Measurements from ENCODE around the gene ROBO3. TPM values are rescaled to one million over a fixed set of nuclear protein-coding genes. Genes with fewer than 3 reads are reported as not detected.
A peak's percentile ranks its signal among the peaks of the same experiment; 100 is the strongest.

ROBO3 gene
- total RNA-seq, 4 donors from 2014 or later: 5.6 to 38.6 (median 17.0) TPM

DNA sequence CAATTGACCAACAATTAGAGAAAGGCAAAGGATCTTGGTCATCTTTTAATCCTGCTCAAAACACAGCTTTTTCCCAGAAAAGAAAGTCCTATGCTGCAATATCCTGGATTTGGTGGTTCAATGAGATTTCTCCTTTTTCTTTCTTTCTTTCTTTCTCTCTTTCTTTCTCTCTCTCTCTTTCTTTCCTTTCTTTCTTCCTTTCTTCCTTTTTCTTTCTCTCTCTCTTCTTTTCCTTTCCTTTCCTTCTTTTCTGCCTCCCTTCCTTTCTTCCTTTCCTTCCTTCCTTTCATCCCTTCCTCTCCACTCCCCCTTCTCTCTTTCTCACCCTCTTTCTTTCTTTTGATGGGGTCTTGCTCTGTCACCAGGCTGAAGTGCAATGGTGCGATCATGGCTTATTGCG lies 33.3 kb upstream of the ROBO3 start:
- Histone ChIP-seq H3K27me3 (no peaks in the 10 kb centered on the region), H3K4me1 (peaks cover 0 to 18% (median 5%) of the 10 kb centered on the region in 4 donors), H3K27ac (no peak overlapping the region), H3K36me3 (no peaks in the 10 kb centered on the region), H3K4me3 (no peak overlapping the region), H3K9me3 (no peaks in the 10 kb centered on the region)
- intact Hi-C loops (cut with DNase I; ENCODE audit: low total_unique reads): no loop called here
- WGBS, 2 donors (ENCODE audit: low coverage in 1 of 2): 92% methylated on average over 2 of the region's 2 CpGs; no CpG with 5 or more reads in 1 of the 2 donors
- TF ChIP-seq EP300 (IDR thresholded peaks at IDR 0.05; ENCODE audit: low read depth) (no peak), POLR2A (IDR thresholded peaks at IDR 0.05) (no peak), POLR2AphosphoS5 (IDR thresholded peaks at IDR 0.05) (no peak)
- TF ChIP-seq, protein P1, sequence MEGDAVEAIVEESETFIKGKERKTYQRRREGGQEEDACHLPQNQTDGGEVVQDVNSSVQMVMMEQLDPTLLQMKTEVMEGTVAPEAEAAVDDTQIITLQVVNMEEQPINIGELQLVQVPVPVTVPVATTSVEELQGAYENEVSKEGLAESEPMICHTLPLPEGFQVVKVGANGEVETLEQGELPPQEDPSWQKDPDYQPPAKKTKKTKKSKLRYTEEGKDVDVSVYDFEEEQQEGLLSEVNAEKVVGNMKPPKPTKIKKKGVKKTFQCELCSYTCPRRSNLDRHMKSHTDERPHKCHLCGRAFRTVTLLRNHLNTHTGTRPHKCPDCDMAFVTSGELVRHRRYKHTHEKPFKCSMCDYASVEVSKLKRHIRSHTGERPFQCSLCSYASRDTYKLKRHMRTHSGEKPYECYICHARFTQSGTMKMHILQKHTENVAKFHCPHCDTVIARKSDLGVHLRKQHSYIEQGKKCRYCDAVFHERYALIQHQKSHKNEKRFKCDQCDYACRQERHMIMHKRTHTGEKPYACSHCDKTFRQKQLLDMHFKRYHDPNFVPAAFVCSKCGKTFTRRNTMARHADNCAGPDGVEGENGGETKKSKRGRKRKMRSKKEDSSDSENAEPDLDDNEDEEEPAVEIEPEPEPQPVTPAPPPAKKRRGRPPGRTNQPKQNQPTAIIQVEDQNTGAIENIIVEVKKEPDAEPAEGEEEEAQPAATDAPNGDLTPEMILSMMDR (IDR thresholded peaks at IDR 0.05): no peak
- in situ Hi-C loops (cut with MboI; ENCODE audit: low pct_ligation_motif_present in 1 of 4, low pct_unique_long_range_greater_than_20kb in 1 of 4, low sequenced_read_pairs in 3 of 4): loop anchor here in 3 of 4 donors (10.0 to 25.0 kb wide), 4 partner anchors 67 to 420 kb away; partner anchors contain the start of genes SIAE (in 2 of the 3), SPA17 (in 2 of the 3), ESAM (in 1 of the 3) and OR8B4 (in 1 of the 3)
- DNase-seq: no peak

DNA sequence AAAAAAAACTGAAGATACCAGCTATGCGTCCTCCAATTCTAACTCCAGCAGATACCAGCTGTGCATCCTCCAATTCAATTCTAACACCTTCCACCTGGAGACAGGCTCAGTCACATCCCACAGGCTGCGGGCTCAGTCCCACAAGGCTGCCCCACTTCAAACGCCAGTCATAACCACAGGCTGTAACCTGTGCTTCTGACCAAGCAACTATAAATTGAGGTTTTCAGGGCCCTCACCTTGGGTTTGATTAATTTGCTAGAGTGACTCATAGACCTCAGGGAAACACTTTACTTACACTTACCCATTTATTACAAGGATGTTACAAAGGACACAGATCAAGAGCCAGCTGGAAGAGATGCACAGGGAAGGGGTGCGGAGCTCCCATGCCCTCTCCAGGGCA lies 32.7 kb upstream of the ROBO3 start:
- no peak for DNase-seq
- no peak overlapping the region for H3K27ac ChIP-seq
- H3K27me3 ChIP-seq: peaks cover 4% of the 10 kb centered on the region
- 66 to 79% methylated on average over 2 to 4 of the region's 4 CpGs for WGBS, 2 donors (ENCODE audit: low coverage in 1 of 2)
- TF ChIP-seq POLR2A (IDR thresholded peaks at IDR 0.05): no peak
- TF ChIP-seq, protein P1 (IDR thresholded peaks at IDR 0.05): no peak
- no peak for TF ChIP-seq POLR2AphosphoS5 (IDR thresholded peaks at IDR 0.05)
- no peak for TF ChIP-seq EP300 (IDR thresholded peaks at IDR 0.05; ENCODE audit: low read depth)
- H3K9me3 ChIP-seq: no peaks in the 10 kb centered on the region
- H3K4me1 ChIP-seq: peaks cover 0 to 23% (median 5%) of the 10 kb centered on the region in 4 donors
- no peaks in the 10 kb centered on the region for H3K36me3 ChIP-seq
- H3K4me3 ChIP-seq: no peak overlapping the region
- in situ Hi-C loops (cut with MboI; ENCODE audit: low pct_ligation_motif_present in 1 of 4, low pct_unique_long_range_greater_than_20kb in 1 of 4, low sequenced_read_pairs in 3 of 4) (loop anchor here in 3 of 4 donors (10.0 to 25.0 kb wide), 4 partner anchors 68 to 420 kb away; partner anchors contain the start of genes SIAE (in 2 of the 3), SPA17 (in 2 of the 3), ESAM (in 1 of the 3) and OR8B4 (in 1 of the 3)), intact Hi-C loops (cut with DNase I; ENCODE audit: low total_unique reads) (no loop called here)

DNA sequence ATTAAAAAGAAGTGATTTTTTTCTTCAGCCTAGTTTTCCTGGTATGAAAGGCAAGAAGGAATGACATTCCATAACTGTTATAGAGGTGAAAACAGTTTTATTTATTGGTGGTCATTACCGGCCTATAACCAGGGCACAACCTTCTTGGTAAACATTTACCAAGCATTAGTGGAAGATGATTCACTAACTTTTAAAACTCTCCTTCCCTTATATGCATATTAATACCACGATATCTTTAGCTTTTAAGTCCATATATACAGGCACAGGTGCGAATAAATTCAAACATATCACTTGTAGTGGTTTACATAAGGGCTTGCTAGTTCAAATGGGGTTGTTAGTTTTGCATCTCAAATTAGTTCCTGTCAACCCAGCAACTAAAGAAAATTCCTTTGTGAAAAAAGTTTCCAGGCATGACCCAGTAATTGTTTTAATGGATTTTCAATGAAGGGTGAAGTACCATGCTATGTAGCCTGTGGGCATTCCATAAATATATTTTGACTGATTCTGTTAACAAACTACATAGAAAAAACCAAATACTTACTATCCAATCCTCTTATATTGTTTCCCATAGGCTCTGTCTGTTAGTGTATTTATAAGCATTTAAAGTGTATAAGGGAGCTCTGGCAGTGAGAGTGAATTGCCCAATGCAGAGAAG lies 30.6 kb upstream of the ROBO3 start:
- Histone ChIP-seq H3K36me3 (no peaks in the 10 kb centered on the region), H3K9me3 (no peaks in the 10 kb centered on the region), H3K27me3 (peaks cover 25% of the 10 kb centered on the region), H3K27ac (no peak overlapping the region), H3K4me3 (no peak overlapping the region), H3K4me1 (peaks cover 8 to 31% (median 13%) of the 10 kb centered on the region in 4 donors)
- no peak for TF ChIP-seq EP300 (IDR thresholded peaks at IDR 0.05; ENCODE audit: low read depth)
- TF ChIP-seq, protein P1 (IDR thresholded peaks at IDR 0.05): no peak
- no peak for TF ChIP-seq POLR2AphosphoS5 (IDR thresholded peaks at IDR 0.05)
- no peak for TF ChIP-seq POLR2A (IDR thresholded peaks at IDR 0.05)
- intact Hi-C loops (cut with DNase I; ENCODE audit: low total_unique reads) (loop anchor here (5.0 kb wide), 1 partner anchor 72 kb away; the partner anchor contains the start of gene ESAM), in situ Hi-C loops (cut with MboI; ENCODE audit: low pct_ligation_motif_present in 1 of 4, low pct_unique_long_range_greater_than_20kb in 1 of 4, low sequenced_read_pairs in 3 of 4) (loop anchor here (5.0 to 25.0 kb wide), 5 partner anchors 70 to 422 kb away; partner anchors contain the start of genes SIAE (in 3 of the 4), SPA17 (in 3 of the 4), ESAM (in 1 of the 4) and OR8B4 (in 1 of the 4))
- 38 to 42% methylated on average over 3 of the region's 3 CpGs for WGBS, 2 donors (ENCODE audit: low coverage in 1 of 2)
- no peak for DNase-seq

DNA sequence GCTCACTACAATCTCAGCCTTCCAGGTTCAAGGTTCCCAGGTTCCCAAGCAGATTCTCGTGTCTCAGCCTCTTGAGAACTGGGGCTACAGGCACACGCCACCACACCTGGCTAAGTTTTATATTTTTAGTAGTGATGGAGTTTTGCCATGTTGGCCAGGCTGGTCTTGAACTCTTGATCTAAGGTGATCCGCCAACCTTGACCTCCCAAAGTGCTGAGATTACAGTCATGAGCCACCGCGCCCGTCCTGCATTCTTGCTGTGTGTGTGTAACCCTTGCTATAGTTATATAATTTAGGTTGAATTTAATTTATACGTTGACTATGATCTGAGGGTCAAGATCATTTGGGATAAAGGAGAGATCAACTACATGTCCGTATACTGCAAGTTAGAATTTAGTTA lies 29.3 kb upstream of the ROBO3 start:
- Histone ChIP-seq H3K36me3 (no peaks in the 10 kb centered on the region), H3K27me3 (peaks cover 37% of the 10 kb centered on the region), H3K27ac (peak overlapping the region in 2 of 4 donors; percentile 55 to 67), H3K9me3 (no peaks in the 10 kb centered on the region), H3K4me3 (no peak overlapping the region), H3K4me1 (peaks cover 11 to 35% (median 16%) of the 10 kb centered on the region in 4 donors)
- in situ Hi-C loops (cut with MboI; ENCODE audit: low pct_ligation_motif_present in 1 of 4, low pct_unique_long_range_greater_than_20kb in 1 of 4, low sequenced_read_pairs in 3 of 4) (loop anchor here (5.0 to 25.0 kb wide), 5 partner anchors 71 to 424 kb away; partner anchors contain the start of genes SIAE (in 3 of the 4), SPA17 (in 3 of the 4), ESAM (in 1 of the 4) and OR8B4 (in 1 of the 4)), intact Hi-C loops (cut with DNase I; ENCODE audit: low total_unique reads) (loop anchor here (1.0 to 5.0 kb wide), 2 partner anchors 74 to 167 kb away; partner anchors contain the start of gene ESAM)
- DNase-seq: no peak
- no peak for TF ChIP-seq EP300 (IDR thresholded peaks at IDR 0.05; ENCODE audit: low read depth)
- TF ChIP-seq, protein P1 (IDR thresholded peaks at IDR 0.05): no peak
- no peak for TF ChIP-seq POLR2A (IDR thresholded peaks at IDR 0.05)
- WGBS, 2 donors (ENCODE audit: low coverage in 1 of 2): 69 to 87% methylated on average over 4 to 8 of the region's 8 CpGs

Data from transverse colon (tissue), 4 donors.